Neural cell (in vitro differentiated cells): ENCODE data around the gene ANKRD33B. TPM values are rescaled to one million over a fixed set of nuclear protein-coding genes. Genes with fewer than 3 reads are reported as not detected.

ENCODE experiments used
- H2AFZ ChIP-seq: fragments of 200-600, 300-800 bp; sonication (generic), shearing (Covaris generic); 2 replicates; pipeline ENCODE4 v1.6.0; 2014; ENCODE audit warnings: low read depth, mild to moderate bottlenecking, antibody characterized with exemption, low read length, moderate library complexity
- H3F3A ChIP-seq: fragments of 200-600 bp; shearing (Covaris generic); 2 replicates; pipeline ENCODE4 v1.6.1; 2016; ENCODE audit warnings: mild to moderate bottlenecking, moderate library complexity, mixed read lengths, antibody characterized with exemption, low read length; ENCODE audit not compliant: insufficient read depth, poor library complexity, severe bottlenecking
- H3K27ac ChIP-seq: fragments of 200-600, 300-800 bp; sonication (generic), shearing (Covaris generic); 2 replicates; pipeline ENCODE4 v1.5.1; 2014; ENCODE audit warnings: mild to moderate bottlenecking, low read length, moderate library complexity
- H3K27me3 ChIP-seq: fragments of 300-800, 200-600 bp; sonication (generic), shearing (Covaris generic); 2 replicates; pipeline ENCODE4 v1.6.0; 2014; ENCODE audit warnings: mild to moderate bottlenecking, low read depth, low read length, moderate library complexity; ENCODE audit not compliant: insufficient read depth
- H3K36me3 ChIP-seq: fragments of 300-800, 200-600 bp; sonication (generic), shearing (Covaris generic); 2 replicates; pipeline ENCODE4 v1.5.1; 2014; ENCODE audit warnings: mild to moderate bottlenecking, antibody characterized with exemption, low read length, moderate library complexity; ENCODE audit not compliant: insufficient read depth
- H3K4me2 ChIP-seq: fragments of 300-800, 200-600 bp; sonication (generic), shearing (Covaris generic); 2 replicates; pipeline ENCODE4 v1.6.0; 2014; ENCODE audit warnings: mild to moderate bottlenecking, low read length
- H3K4me3 ChIP-seq: fragments of 300-800, 200-600 bp; sonication (generic), shearing (Covaris generic); 2 replicates; pipeline ENCODE4 v1.5.1; 2014; ENCODE audit warnings: mild to moderate bottlenecking, low read length, moderate library complexity
- H3K79me2 ChIP-seq: fragments of 200-600 bp; shearing (Covaris generic); replicated peaks from 2 replicates; pipeline ENCODE4 v1.6.0; 2014; ENCODE audit warnings: mild to moderate bottlenecking, low read length, moderate library complexity; ENCODE audit not compliant: insufficient read depth
- H3K9ac ChIP-seq: fragments of 300-800, 200-600 bp; sonication (generic), shearing (Covaris generic); 2 replicates; pipeline ENCODE4 v1.6.1; 2016; ENCODE audit warnings: mild to moderate bottlenecking, low read length, mixed read lengths
- H3K9me2 ChIP-seq: fragments of 200-600 bp; shearing (Covaris generic); 2 replicates; pipeline ENCODE4 v1.6.1; 2016; ENCODE audit warnings: mild to moderate bottlenecking, low read length, mixed read lengths; ENCODE audit not compliant: insufficient read depth
- H3K9me3 ChIP-seq: fragments of 200-600, 300-800 bp; sonication (generic), shearing (Covaris generic); 2 replicates; pipeline ENCODE4 v1.6.1; 2016; ENCODE audit warnings: mild to moderate bottlenecking, mixed run types, low read length, moderate library complexity, mixed read lengths
- H4K20me1 ChIP-seq: fragments of 200-600 bp; shearing (Covaris generic); 2 replicates; pipeline ENCODE4 v1.6.1; 2016; ENCODE audit warnings: mild to moderate bottlenecking, mixed run types; ENCODE audit not compliant: insufficient read depth
- EP300 ChIP-seq: fragments of 450-650 bp; conservative IDR thresholded peaks from 2 replicates; pipeline ENCODE4 v1.6.1; 2014; ENCODE audit warnings: antibody characterized with exemption, mild to moderate bottlenecking, moderate library complexity; ENCODE audit not compliant: poor library complexity, severe bottlenecking
- EZH2 ChIP-seq: fragments of 200-600, 300-800 bp; shearing (Covaris generic), sonication (generic); IDR thresholded peaks from 2 replicates; pipeline ENCODE4 v1.6.1; 2014; ENCODE audit warnings: antibody characterized with exemption, low read length, borderline replicate concordance, mild to moderate bottlenecking; ENCODE audit not compliant: insufficient read depth, poor library complexity, severe bottlenecking
- MXI1 ChIP-seq: fragments of 450-650 bp; conservative IDR thresholded peaks from 2 replicates; pipeline ENCODE4 v1.6.1; 2014; ENCODE audit warnings: antibody characterized with exemption, mild to moderate bottlenecking; ENCODE audit not compliant: poor library complexity, severe bottlenecking
- POLR2AphosphoS5 ChIP-seq: IDR thresholded peaks from 2 replicates; pipeline ENCODE4 v1.6.1; 2012
- RAD21 ChIP-seq: fragments of 450-650 bp; conservative IDR thresholded peaks from 2 replicates; pipeline ENCODE4 v1.6.1; 2014; ENCODE audit warnings: antibody characterized with exemption, mild to moderate bottlenecking, moderate library complexity
- SMC3 ChIP-seq: fragments of 450-650 bp; conservative IDR thresholded peaks from 2 replicates; pipeline ENCODE4 v1.6.1; 2014; ENCODE audit warnings: antibody characterized with exemption, mild to moderate bottlenecking, moderate library complexity; ENCODE audit not compliant: poor library complexity
- TAF1 ChIP-seq: IDR thresholded peaks from 2 replicates; pipeline ENCODE4 v1.6.1; 2012; ENCODE audit warnings: low read depth
- polyA plus RNA-seq: library from polyadenylated mRNA; depleted of rRNA; stranded (reverse); fragments of >200 nt; gene quantifications from 2 replicates; pipeline ENCODE4 v1.2.3, GENCODE V29; 2014
- TF ChIP-seq, protein P1 (sequence below): IDR thresholded peaks from 2 replicates; pipeline ENCODE4 v1.6.1; 2012; ENCODE audit warnings: borderline replicate concordance
- TF ChIP-seq, protein P2 (sequence below): fragments of 450-650 bp; IDR thresholded peaks from 2 replicates; pipeline ENCODE4 v1.5.1; 2014; ENCODE audit warnings: antibody characterized with exemption, mild to moderate bottlenecking, moderate library complexity; ENCODE audit not compliant: poor library complexity, severe bottlenecking

ANKRD33B gene
- polyA plus RNA-seq, 1 donor from 2014 or later, result not detected

DNA sequence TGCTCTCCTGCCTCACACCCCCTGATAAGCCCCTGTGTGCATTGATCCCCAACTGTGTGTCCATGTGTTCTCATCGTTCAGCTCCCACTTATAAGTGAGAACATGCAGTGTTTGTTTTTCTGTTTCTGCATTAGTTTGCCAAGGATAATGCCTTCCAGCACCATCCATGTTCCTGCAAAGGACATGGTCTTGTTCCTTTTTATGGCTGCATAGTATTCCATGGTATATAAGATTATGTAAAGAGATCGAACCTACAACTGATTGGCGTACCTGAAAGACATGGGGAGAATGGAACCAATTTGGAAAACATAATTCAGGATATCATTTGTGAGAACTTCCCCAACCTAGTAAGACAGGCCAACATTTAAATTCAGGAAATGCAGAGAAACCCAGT is 32.4 kb downstream of the ANKRD33B start:
- no peak overlapping the region for H3K27ac ChIP-seq

DNA sequence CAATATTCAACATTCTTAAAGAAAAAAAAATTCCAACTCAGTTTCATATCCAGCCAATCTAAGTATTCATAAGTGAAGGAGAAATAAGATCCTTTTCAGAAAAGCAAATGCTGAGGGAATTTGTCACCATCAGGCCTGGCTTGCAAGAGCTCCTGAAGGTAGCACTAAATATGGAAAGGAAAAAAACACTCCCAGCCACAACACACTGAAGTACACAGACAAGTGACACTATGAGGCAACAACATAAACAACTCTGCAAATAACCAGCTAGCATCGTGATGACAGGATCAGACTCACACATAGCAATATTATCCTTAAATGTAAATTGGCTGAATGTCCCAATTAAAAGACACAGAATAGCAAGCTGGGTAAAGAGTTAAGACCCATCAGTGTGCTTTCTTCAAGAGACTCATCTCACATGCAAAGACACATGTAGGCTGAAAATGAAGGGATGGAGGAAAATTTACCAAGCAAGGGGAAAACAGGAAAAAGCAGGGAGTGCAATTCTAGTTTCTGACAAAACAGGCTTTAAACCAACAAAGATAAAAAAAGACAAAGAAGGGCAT is 33.1 kb downstream of the ANKRD33B start:
- Histone ChIP-seq H4K20me1 (no peaks in the 10 kb centered on the region), H3F3A (no peaks in the 10 kb centered on the region), H3K4me2 (no peak overlapping the region), H3K9ac (no peak overlapping the region), H3K4me3 (no peak overlapping the region), H3K27me3 (no peaks in the 10 kb centered on the region), H2AFZ (no peak overlapping the region), H3K79me2 (no peaks in the 10 kb centered on the region), H3K36me3 (no peaks in the 10 kb centered on the region), H3K27ac (no peak overlapping the region), H3K9me2 (no peaks in the 10 kb centered on the region), H3K9me3 (no peaks in the 10 kb centered on the region)
- TF ChIP-seq POLR2AphosphoS5 (no peak), SMC3 (no peak), MXI1 (no peak), TAF1 (no peak), EP300 (no peak), RAD21 (no peak), EZH2 (no peak)
- TF ChIP-seq, protein P1, sequence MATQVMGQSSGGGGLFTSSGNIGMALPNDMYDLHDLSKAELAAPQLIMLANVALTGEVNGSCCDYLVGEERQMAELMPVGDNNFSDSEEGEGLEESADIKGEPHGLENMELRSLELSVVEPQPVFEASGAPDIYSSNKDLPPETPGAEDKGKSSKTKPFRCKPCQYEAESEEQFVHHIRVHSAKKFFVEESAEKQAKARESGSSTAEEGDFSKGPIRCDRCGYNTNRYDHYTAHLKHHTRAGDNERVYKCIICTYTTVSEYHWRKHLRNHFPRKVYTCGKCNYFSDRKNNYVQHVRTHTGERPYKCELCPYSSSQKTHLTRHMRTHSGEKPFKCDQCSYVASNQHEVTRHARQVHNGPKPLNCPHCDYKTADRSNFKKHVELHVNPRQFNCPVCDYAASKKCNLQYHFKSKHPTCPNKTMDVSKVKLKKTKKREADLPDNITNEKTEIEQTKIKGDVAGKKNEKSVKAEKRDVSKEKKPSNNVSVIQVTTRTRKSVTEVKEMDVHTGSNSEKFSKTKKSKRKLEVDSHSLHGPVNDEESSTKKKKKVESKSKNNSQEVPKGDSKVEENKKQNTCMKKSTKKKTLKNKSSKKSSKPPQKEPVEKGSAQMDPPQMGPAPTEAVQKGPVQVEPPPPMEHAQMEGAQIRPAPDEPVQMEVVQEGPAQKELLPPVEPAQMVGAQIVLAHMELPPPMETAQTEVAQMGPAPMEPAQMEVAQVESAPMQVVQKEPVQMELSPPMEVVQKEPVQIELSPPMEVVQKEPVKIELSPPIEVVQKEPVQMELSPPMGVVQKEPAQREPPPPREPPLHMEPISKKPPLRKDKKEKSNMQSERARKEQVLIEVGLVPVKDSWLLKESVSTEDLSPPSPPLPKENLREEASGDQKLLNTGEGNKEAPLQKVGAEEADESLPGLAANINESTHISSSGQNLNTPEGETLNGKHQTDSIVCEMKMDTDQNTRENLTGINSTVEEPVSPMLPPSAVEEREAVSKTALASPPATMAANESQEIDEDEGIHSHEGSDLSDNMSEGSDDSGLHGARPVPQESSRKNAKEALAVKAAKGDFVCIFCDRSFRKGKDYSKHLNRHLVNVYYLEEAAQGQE, result no peak
- TF ChIP-seq, protein P2, sequence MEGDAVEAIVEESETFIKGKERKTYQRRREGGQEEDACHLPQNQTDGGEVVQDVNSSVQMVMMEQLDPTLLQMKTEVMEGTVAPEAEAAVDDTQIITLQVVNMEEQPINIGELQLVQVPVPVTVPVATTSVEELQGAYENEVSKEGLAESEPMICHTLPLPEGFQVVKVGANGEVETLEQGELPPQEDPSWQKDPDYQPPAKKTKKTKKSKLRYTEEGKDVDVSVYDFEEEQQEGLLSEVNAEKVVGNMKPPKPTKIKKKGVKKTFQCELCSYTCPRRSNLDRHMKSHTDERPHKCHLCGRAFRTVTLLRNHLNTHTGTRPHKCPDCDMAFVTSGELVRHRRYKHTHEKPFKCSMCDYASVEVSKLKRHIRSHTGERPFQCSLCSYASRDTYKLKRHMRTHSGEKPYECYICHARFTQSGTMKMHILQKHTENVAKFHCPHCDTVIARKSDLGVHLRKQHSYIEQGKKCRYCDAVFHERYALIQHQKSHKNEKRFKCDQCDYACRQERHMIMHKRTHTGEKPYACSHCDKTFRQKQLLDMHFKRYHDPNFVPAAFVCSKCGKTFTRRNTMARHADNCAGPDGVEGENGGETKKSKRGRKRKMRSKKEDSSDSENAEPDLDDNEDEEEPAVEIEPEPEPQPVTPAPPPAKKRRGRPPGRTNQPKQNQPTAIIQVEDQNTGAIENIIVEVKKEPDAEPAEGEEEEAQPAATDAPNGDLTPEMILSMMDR, result no peak

More for the DNA sequence above, 32.4 kb downstream of the ANKRD33B start:
- Histone ChIP-seq H3K27me3 (no peaks in the 10 kb centered on the region), H2AFZ (no peak overlapping the region), H3F3A (no peaks in the 10 kb centered on the region), H3K9ac (no peak overlapping the region), H3K79me2 (no peaks in the 10 kb centered on the region), H3K4me3 (no peak overlapping the region), H3K9me2 (no peaks in the 10 kb centered on the region), H3K36me3 (no peaks in the 10 kb centered on the region), H4K20me1 (no peaks in the 10 kb centered on the region), H3K9me3 (no peaks in the 10 kb centered on the region), H3K4me2 (no peak overlapping the region)
- TF ChIP-seq POLR2AphosphoS5 (no peak), EP300 (no peak), EZH2 (no peak), RAD21 (no peak), SMC3 (no peak), TAF1 (no peak), MXI1 (no peak)
- TF ChIP-seq, protein P2, result no peak
- TF ChIP-seq, protein P1, result no peak
